Stimulated activated naive B cell treated with anti-CD40 and anti-IgM and Interleukin-4, amounts not matched to agents 10 μg/mL and 1 μg/mL and 100 μg/mL, for 72 hours (primary cell): ENCODE measurements around the gene BICC1.
"Not testable (repeated sequence)": the region's sequence is repeated elsewhere in the genome, so short reads cannot be mapped to it uniquely, and the experiment has no call there.

Source experiments
- ATAC-seq, 2 donors: fragments of 150-1000 bp; cut with Tn5 transposase; replicated peaks; 2 replicates each; pipeline ENCODE4 v1.10.0; 2021; ENCODE audit warnings: moderate library complexity in 1 of 2
- DNase-seq: peaks from one replicate; pipeline ENCODE4 v3.0.0; 2021
- H3K27ac Mint-ChIP-seq: one replicate; pipeline ENCODE4 v1.8.0; 2022; ENCODE audit warnings: mild to moderate bottlenecking, mixed read lengths
- H3K27me3 Mint-ChIP-seq, 2 donors: one replicate each; pipeline ENCODE4 v1.8.0; 2022; ENCODE audit warnings: mixed read lengths in 2 of 2
- H3K36me3 Mint-ChIP-seq, 2 donors: one replicate each; pipeline ENCODE4 v1.8.0; 2022; ENCODE audit warnings: mixed read lengths in 2 of 2, mild to moderate bottlenecking in 1 of 2
- H3K4me1 Mint-ChIP-seq, 2 donors: one replicate each; pipeline ENCODE4 v1.8.0; 2022; ENCODE audit warnings: mixed read lengths in 2 of 2, mild to moderate bottlenecking in 1 of 2
- H3K4me3 Mint-ChIP-seq, 2 donors: one replicate each; pipeline ENCODE4 v1.8.0; 2022; ENCODE audit warnings: mild to moderate bottlenecking in 2 of 2, mixed read lengths in 2 of 2, moderate library complexity in 1 of 2
- H3K9me3 Mint-ChIP-seq, 2 donors: one replicate each; pipeline ENCODE4 v1.8.0; 2022; ENCODE audit warnings: mixed read lengths in 2 of 2, mild to moderate bottlenecking in 1 of 2

The BICC1 gene

GRCh38 chr10:58853668-58854067, 341.0 kb downstream of the BICC1 start:
- Mint-ChIP-seq H3K27ac (no peak overlapping the region), H3K27me3 (no peaks in the 10 kb centered on the region), H3K4me1 (no peaks in the 10 kb centered on the region), H3K36me3 (no peaks in the 10 kb centered on the region), H3K4me3 (no peak overlapping the region), H3K9me3 (peaks cover 5 to 6% of the 10 kb centered on the region in 2 donors)
- DNase-seq: no peak
- ATAC-seq: no peak

DNA sequence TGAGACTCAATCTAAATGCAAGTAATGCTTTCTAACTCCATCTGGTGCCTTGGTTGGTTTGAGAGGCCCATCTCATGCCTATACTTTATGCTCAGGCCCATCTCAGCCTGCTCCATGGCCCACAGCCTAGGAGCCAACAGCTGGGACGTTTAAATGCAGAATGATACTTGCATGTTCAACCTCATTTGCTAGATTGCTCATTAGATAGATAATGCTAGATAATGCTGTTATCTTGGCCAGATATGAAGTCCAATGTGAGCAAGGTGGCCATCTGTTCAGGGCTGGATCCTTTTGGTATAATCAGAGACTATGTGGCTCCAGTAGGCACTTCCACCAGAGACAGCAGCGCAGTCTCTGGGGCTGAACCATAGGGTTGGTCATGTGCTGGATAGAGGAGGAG, 342.1 kb downstream of the BICC1 start:
- no peak for ATAC-seq

DNA sequence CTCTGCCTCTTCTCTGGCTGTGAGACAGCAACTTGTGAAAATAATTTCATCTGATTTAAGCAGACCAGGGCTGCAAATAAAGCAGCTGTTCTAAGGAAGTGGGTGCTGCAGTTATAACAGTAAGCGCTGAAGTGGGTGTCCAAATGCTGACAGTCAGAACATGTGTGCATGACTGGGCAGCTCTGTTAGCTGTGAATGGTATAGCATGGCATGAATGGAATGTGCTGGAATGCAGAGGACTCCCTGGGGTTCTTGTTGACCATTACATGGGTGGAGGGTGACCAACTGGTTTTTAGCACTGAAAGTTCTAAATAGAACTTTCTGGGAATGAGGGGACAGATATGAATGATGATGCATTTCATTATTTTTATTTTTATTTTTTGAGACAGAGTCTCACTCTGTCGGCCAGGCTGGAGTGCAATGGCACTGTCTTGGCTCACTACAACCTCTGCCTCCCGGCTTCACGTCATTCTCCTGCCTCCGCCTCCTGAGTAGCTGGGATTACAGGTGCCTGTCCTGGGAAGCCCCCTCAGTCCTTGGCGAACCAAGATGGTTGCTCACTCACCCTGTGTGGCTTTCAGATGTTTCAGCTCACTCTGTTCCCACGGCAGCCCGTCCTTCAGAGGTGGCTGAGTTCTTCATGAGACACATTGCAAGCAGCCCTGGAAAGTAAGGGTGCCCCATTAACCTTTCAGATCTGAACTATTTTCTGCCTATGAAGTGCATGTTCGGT, 344.0 kb downstream of the BICC1 start:
- Mint-ChIP-seq H3K9me3 (peaks cover 5 to 9% of the 10 kb centered on the region in 2 donors), H3K4me3 (no peak overlapping the region), H3K27me3 (no peaks in the 10 kb centered on the region), H3K4me1 (no peaks in the 10 kb centered on the region), H3K36me3 (no peaks in the 10 kb centered on the region), H3K27ac (no peak overlapping the region)
- DNase-seq (no peak), ATAC-seq (no peak)

More for the DNA sequence above, 342.1 kb downstream of the BICC1 start:
- no peaks in the 10 kb centered on the region for H3K27me3 Mint-ChIP-seq
- H3K4me3 Mint-ChIP-seq: no peak overlapping the region
- no peak overlapping the region for H3K27ac Mint-ChIP-seq
- no peaks in the 10 kb centered on the region for H3K36me3 Mint-ChIP-seq
- DNase-seq: no peak
- no peaks in the 10 kb centered on the region for H3K4me1 Mint-ChIP-seq
- H3K9me3 Mint-ChIP-seq: peaks cover 6 to 9% of the 10 kb centered on the region in 2 donors

- Mint-ChIP-seq H3K36me3 (no peaks in the 10 kb centered on the region), H3K4me3 (no peak overlapping the region), H3K4me1 (no peaks in the 10 kb centered on the region), H3K27me3 (no peaks in the 10 kb centered on the region), H3K27ac (no peak overlapping the region), H3K9me3 (peaks cover 5 to 9% of the 10 kb centered on the region in 2 donors)
- ATAC-seq (no peak), DNase-seq (no peak)
These were observed 344.7 kb downstream of the BICC1 start for GRCh38 chr10:58857251-58857805.

GRCh38 chr10:58858123-58858522, 345.5 kb downstream of the BICC1 start:
- not testable (repeated sequence) for H3K4me3 Mint-ChIP-seq, H3K36me3 Mint-ChIP-seq, H3K27me3 Mint-ChIP-seq, H3K4me1 Mint-ChIP-seq, H3K9me3 Mint-ChIP-seq, H3K27ac Mint-ChIP-seq, DNase-seq, ATAC-seq

- H3K4me3 Mint-ChIP-seq: no peak overlapping the region
- H3K36me3 Mint-ChIP-seq: no peaks in the 10 kb centered on the region
- H3K27ac Mint-ChIP-seq: no peak overlapping the region
- no peak for ATAC-seq
- no peaks in the 10 kb centered on the region for H3K27me3 Mint-ChIP-seq
- peaks cover 5 to 9% of the 10 kb centered on the region in 2 donors for H3K9me3 Mint-ChIP-seq
- no peaks in the 10 kb centered on the region for H3K4me1 Mint-ChIP-seq
- no peak for DNase-seq
These were observed 346.9 kb downstream of the BICC1 start for GRCh38 chr10:58859526-58859925.

DNA sequence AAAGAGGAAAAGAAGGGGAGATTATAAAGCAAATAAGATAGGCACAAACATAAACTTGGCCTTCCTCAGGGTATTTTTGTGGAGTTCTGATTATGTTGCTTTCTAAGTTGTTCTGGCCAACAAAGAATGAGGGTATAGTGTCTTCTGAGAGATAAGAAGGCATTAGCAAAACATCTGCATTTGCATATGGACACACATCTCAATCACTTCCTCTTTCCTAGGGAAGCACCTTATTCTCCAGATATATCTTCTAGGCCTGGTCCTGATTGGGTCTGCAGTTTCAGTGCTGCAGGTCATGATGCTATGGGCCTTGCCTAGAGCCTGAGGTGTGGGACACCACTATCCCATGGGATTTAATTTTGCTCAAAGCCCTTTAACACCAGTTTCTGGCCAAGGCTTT, 355.0 kb downstream of the BICC1 start:
- Mint-ChIP-seq H3K27me3 (no peaks in the 10 kb centered on the region), H3K4me3 (no peak overlapping the region), H3K4me1 (peaks cover 0 to 4% of the 10 kb centered on the region in 2 donors), H3K36me3 (no peaks in the 10 kb centered on the region), H3K27ac (no peak overlapping the region), H3K9me3 (peaks cover 0 to 2% of the 10 kb centered on the region in 2 donors)
- no peak for DNase-seq
- ATAC-seq: peak; percentile 48 to 65

- Mint-ChIP-seq H3K4me1 (peaks cover 0 to 4% of the 10 kb centered on the region in 2 donors), H3K27me3 (no peaks in the 10 kb centered on the region), H3K36me3 (no peaks in the 10 kb centered on the region), H3K4me3 (no peak overlapping the region), H3K9me3 (peaks cover 0 to 2% of the 10 kb centered on the region in 2 donors), H3K27ac (no peak overlapping the region)
- ATAC-seq (no peak), DNase-seq (no peak)
These were observed 356.2 kb downstream of the BICC1 start for GRCh38 chr10:58868736-58869435.

DNA sequence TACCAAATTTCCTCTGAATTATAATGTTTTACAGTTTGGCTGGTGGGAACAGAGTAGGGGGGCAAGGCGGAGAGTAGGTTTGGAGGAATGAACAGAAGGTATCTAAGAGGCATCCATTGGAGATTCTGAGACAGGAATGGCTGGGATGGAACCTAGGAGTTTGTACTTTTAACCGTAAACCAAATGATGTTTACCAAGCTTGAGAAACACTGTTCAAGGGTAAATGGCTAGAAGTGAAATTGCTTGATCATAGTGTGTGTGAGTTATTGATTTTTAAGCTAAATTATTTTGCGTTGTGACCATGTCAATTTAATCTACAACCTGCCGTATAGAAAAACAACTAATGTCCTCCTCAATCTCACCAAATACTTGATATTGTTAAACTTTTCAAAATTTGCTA, 357.4 kb downstream of the BICC1 start:
- Mint-ChIP-seq H3K27me3 (no peaks in the 10 kb centered on the region), H3K27ac (no peak overlapping the region), H3K36me3 (no peaks in the 10 kb centered on the region), H3K4me1 (peaks cover 0 to 4% of the 10 kb centered on the region in 2 donors), H3K9me3 (no peaks in the 10 kb centered on the region), H3K4me3 (no peak overlapping the region)
- DNase-seq: no peak
- ATAC-seq: no peak

DNA sequence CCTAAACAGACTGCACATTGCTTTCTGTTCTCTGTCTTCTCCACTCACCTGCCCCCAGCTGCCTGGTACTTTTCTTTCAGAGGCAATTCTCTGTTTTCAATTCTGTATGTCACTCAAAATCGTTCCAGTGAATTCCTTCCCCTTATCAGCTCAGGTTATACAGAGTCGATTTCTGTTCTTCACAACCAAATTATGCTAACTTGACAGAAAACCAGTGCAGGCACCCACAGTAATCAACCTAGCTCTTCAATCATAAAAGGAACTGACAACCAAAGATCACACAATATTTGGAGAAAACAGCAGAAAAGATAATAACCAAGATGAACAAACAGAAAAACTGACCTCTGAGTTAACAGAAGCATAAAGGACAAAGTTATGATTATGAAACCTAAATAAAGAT, 360.5 kb downstream of the BICC1 start:
- ATAC-seq: no peak
- no peaks in the 10 kb centered on the region for H3K4me1 Mint-ChIP-seq
- no peaks in the 10 kb centered on the region for H3K9me3 Mint-ChIP-seq
- H3K4me3 Mint-ChIP-seq: no peak overlapping the region
- H3K27ac Mint-ChIP-seq: no peak overlapping the region
- no peaks in the 10 kb centered on the region for H3K36me3 Mint-ChIP-seq
- H3K27me3 Mint-ChIP-seq: no peaks in the 10 kb centered on the region
- DNase-seq: no peak
